Measurements from ENCODE around the gene LIMK2.
"Not testable (repeated sequence)": the region's sequence is repeated elsewhere in the genome, so short reads cannot be mapped to it uniquely, and the experiment has no call there.

Gene LIMK2

GRCh38 chr22:31212783-31213629, 908 bp downstream of the LIMK2 start:
- no peak for DNase-seq

- DNase-seq = no peak
These were observed 3.0 kb downstream of the LIMK2 start for GRCh38 chr22:31215018-31215535.

GRCh38 chr22:31218565-31219262, 6.6 kb downstream of the LIMK2 start:
- DNase-seq = no peak

DNA sequence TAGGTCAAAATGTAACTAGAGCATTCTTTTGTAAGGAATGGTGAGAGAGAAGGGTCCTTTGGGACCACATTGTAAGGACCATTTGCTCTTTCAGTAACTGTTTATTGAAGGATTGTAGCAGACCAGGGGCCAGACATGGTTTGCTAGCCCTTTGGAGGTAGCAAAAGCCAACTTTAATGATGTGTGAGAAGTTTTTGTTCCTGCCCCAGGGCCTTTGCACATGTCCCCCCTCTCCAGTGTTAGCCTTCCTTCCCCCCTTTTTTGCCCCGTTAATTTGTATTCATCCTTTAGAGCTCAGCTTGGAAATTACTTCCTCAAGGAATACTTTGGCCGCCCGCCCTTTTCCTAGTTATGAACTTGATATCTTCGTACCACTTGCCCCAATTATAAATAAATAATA, 9.0 kb downstream of the LIMK2 start:
- DNase-seq = no peak

DNA sequence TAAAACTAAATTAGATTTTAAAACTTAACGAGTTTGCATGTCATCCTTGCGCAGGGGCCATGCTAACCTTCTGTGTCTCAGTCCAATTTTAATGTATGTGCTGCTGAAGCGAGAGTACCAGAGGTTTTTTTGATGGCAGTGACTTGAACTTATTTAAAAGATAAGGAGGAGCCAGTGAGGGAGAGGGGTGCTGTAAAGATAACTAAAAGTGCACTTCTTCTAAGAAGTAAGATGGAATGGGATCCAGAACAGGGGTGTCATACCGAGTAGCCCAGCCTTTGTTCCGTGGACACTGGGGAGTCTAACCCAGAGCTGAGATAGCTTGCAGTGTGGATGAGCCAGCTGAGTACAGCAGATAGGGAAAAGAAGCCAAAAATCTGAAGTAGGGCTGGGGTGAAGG, 10.6 kb downstream of the LIMK2 start:
- DNase-seq = no peak

DNA sequence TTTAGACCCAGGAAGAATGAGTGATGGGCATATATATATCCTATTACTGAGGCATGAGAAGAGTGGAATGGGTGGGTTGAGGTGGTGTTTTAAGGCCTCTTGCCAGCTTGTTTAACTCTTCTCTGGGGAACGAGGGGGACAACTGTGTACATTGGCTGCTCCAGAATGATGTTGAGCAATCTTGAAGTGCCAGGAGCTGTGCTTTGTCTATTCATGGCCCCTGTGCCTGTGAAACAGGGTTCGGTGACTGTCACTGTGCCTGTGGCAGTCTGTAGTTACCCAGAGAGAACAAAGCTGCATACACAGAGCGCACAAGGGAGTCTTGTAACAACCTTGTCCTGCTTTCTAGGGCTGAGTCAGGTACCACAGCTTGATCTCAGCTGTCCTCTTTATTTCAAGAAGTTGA, 11.7 kb downstream of the LIMK2 start:
- no peak for DNase-seq

GRCh38 chr22:31224691-31225090, 12.6 kb downstream of the LIMK2 start:
- DNase-seq = not testable (repeated sequence)

- no peak for DNase-seq
These were observed 15.1 kb downstream of the LIMK2 start for GRCh38 chr22:31227186-31227585.

DNA sequence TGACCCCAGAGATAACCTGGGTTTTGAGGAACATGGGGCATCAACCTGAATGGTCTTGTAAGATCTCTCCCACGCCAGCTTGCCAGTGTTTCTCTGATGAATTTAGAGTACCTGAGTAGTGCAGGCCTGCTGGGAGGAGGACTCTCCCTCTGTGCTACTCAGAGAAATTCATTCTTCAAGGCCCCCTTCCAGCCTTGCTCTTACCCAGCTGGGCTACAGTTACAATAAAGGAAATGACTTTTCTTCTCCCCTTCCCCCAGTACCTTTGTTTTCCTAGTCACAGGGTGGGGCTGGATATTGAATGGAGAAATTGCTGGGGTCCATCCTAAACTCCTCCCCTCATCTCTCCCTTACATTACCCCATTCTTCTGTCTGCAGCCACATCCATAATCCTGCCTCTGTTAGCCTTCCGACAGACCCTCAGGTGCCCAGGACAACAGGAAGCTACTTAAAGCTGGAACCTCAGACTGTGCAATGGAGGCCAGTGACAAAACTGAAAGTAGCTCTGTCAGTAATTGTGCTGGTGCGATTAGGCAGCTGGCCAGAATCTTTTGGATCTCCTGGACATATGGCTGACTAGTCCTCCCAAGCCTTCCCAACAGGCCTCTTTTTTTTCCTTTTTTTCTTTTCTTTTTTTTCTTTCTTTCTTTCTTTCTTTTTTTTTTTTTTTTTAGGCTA, 17.4 kb downstream of the LIMK2 start:
- DNase-seq = peak in 1 of 2 donors; percentile 7

DNA sequence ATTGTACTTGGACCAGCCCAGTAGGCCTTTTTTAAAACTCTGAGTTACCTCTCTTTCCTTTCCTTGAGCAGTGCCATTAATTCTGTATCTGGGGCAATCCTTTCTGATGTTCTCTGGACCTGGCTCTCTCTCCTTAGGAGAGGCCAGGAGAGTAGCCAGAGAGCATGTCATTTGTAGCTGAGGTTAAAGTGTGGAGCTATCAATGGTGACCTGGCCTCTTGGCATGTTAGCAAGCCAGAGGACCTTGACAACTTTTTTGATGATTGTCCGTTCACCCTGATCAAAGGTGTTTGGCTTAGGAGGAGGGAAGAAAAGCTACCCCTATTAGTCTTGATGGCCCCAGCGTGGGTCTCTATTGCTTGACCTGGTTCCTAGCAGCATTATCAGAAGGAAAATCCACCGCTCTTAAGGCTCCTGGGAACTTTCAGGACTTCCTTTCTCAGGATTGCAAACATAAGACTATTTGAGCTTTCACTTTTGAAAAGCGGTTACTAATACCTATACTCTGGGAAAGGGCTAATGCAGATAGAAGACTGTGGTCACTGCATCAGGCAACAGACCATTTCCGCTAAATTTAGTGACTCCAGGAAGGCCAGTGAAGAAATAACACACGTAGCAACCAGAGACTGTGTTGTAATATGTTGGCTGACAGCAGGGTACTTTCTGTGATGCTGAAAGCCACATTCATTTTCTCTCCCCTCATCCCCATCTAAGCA, 18.2 kb downstream of the LIMK2 start:
- no peak for DNase-seq

DNA sequence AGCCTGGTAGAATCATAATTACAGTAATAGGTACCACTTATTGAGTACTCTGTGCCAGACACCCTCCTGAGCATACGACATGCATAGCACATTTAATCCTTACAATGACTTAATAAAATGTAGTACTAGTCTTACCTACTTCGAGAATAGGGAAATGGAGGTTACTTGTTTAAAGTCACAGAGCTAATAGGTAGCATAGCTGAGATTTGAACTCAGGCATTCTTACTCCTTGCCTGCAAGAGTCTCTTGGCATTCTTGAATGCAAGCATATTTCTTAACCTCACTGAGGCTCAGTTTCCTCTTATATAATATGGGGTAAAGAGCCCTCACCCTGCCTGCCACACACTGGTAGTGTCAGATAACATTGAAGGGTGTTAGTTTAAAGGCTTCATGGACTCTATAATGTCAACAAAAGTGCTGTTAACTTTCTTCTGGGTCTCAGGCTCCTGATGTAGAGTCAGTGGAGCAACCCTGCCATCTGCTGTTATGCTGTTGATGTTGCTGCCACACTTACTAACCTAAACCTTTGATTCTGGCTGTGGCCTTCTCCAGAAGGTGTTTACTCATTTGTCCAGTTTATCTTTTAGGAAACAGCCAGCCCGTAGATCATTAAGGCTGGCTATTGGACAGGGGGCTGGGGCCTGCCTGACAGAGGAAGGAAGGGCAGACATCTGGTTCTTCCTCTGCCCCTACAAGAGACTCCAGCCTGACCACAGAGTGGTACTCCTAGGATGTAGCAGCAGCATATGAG, 18.9 kb downstream of the LIMK2 start:
- DNase-seq = peak; percentile 52 to 63

- DNase-seq = no peak
These were observed 20.9 kb downstream of the LIMK2 start for GRCh38 chr22:31233001-31233400.

GRCh38 chr22:31235081-31235480, 23.0 kb downstream of the LIMK2 start:
- no peak for DNase-seq

DNA sequence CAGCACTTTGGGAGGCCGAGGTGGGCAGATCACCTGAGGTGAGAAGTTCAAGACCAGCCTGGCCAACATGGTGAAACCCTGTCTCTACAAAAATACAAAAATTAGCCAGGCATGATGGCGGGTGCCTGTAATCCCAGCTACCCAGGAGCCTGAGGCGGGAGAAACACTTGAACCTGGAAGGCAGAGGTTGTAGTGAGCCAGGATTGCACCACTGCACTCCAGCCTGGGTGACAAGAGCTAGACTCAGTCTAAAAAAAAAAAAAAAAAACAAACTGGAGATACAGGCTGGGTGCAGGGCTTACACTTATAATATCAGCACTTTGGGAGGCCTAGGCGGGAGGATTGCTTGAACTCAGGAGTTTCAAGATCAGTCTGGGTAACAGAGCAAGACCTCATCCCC, 23.9 kb downstream of the LIMK2 start:
- not testable (repeated sequence) for DNase-seq

DNA sequence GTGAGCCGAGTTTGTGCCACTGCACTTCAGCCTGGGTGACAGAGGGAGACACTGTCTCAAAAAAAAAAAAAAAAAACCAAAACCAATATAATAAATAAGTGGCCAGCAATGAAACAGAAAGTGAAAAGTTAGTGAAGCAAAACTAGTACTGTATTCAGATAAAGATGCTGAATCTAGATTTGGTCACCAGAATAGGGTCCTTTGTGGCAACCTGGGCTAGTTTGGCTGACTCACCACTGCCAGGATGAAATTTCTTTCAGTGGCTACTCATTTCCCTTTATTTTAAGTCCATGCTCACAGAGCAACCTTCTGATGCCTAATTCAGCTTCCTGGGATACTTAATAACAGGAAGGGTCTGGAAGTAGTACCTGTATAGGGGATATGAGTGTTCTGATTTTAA, 26.0 kb downstream of the LIMK2 start:
- no peak for DNase-seq

- no peak for DNase-seq
These were observed 27.8 kb downstream of the LIMK2 start for GRCh38 chr22:31239771-31240370.

DNA sequence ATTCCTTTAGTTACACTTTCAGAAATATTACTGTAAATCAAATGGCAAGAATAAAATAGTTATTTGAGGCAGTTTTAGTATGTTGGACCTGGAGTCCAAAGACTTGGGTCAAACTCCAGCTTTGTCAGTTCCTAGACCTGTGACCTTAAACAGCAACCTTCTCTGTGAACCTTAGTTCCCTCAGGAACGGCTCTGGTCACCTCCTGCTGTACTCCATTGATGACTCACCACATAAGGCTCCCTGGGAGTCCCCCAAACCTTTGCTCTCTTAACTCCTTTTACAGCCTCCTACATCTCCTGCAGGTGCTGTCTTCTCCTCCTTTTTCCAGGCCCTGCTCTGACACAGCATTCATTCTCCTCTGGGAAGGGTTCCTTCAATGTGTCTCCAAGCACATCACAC, 29.1 kb downstream of the LIMK2 start:
- no peak for DNase-seq

DNA sequence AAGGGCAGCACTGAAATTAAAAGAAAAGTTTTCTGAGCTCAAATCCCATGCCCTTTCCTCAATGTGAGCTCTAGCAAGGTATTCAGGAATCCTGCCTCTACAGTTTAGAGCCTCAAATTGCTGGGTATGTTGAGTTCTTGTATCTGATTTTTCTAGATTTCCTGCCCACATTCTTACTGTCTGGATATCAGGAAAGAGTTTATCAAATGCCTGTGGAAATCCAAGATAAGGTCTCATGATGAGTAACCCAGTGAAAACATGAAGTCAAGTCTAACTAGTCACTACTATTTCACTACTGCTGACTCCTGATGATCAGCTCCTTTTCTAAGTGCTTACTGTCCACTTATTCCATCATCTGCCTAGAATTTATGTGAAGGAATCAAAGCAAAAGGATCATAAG, 29.8 kb downstream of the LIMK2 start:
- DNase-seq = no peak

- DNase-seq = no peak
These were observed 31.4 kb downstream of the LIMK2 start for GRCh38 chr22:31243339-31244045.

- DNase-seq = no peak
These were observed 32.2 kb downstream of the LIMK2 start for GRCh38 chr22:31244046-31244942.
